ENCODE measurements around the gene MDM4. TPM values are rescaled to one million over a fixed set of nuclear protein-coding genes. Genes with fewer than 3 reads are reported as not detected.
A peak's percentile ranks its signal among the peaks of the same experiment; 100 is the strongest.

MDM4 gene, protein sequence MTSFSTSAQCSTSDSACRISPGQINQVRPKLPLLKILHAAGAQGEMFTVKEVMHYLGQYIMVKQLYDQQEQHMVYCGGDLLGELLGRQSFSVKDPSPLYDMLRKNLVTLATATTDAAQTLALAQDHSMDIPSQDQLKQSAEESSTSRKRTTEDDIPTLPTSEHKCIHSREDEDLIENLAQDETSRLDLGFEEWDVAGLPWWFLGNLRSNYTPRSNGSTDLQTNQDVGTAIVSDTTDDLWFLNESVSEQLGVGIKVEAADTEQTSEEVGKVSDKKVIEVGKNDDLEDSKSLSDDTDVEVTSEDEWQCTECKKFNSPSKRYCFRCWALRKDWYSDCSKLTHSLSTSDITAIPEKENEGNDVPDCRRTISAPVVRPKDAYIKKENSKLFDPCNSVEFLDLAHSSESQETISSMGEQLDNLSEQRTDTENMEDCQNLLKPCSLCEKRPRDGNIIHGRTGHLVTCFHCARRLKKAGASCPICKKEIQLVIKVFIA
- total RNA-seq: 10 to 100 TPM; 89.1 to 94.6 TPM

DNA sequence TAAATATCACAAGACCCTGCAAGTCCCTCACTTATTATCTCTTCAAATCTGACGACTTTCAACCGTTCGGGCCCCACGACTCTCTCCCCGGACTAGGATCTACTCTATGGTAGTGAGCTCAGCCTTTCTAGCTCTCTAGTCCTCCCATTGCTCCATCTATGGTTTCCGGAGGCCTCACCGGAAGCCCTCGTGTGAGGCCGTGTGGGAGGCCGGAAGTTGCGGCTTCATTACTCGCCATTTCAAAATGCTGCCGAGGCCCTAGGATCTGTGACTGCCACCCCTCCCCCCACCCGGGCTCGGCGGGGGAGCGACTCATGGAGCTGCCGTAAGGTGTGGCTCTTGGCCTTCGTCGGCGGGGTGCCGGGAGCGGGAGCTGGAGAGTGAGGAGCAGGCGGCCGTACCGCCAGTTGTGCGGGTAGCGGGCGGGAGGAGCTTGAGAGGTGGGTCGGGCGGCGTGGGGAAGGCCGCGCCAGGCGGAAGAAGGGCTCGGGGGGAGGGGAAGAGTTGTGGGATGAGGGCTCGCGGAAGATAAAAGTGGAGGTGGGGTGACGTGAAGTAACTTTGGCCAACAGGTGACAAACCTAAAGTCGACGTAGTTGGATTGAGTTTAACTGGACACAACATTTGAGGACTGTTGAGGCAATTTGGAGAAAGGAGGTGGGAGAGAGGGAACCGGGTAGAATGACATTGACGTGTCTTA lies at the start of gene MDM4:
TSS of gene MDM4 (plus strand) at position 227 of the 700 bp plus-strand sequence. CDS start 9,113 bp downstream, outside the sequence.
- H3K36me3 Mint-ChIP-seq (ENCODE audit: low read depth): peaks cover 34% of the 10 kb centered on the region
- intact Hi-C loops (cut with DNase I, micrococcal nuclease): loop anchor here (1.0 to 10.0 kb wide), 10 partner anchors 9 to 1712 kb away; partner anchors contain the start of genes KDM5B (in 1 of the 2), PIK3C2B (in 1 of the 2) and PPP1R15B (in 1 of the 2)
- no peak within 1 kb of the TSS for H3K4me3 Mint-ChIP-seq
- peaks cover 2% of the 10 kb centered on the region for H3K9me3 Mint-ChIP-seq (ENCODE audit: low read depth)
- H3K4me1 Mint-ChIP-seq: peaks cover 62% of the 10 kb centered on the region
- peak; percentile 98 for DNase-seq
- ATAC-seq: peak; percentile 85
- ChIA-PET POLR2A (interaction anchor here (0.5 to 3.1 kb wide), 14 partner anchors 8 to 106 kb away, joined by 3 to 63 read pairs (median 4); partner anchors contain the start of gene PIK3C2B), CTCF (interaction anchor here (0.7 to 5.6 kb wide), 14 partner anchors 9 to 1224 kb away, joined by 3 to 60 read pairs (median 6); partner anchors contain the start of genes GOLT1A and PIK3C2B)
- no peaks in the 10 kb centered on the region for H3K27me3 Mint-ChIP-seq
- no peak within 1 kb of the TSS for H3K27ac Mint-ChIP-seq

GRCh38 chr1:204466416-204467405 lies 49.5 kb upstream of the MDM4 start:
- H3K4me1 Mint-ChIP-seq: peaks cover 48% of the 10 kb centered on the region
- H3K9me3 Mint-ChIP-seq (ENCODE audit: low read depth): no peaks in the 10 kb centered on the region
- no peaks in the 10 kb centered on the region for H3K27me3 Mint-ChIP-seq
- ATAC-seq (no peak), DNase-seq (no peak)
- H3K36me3 Mint-ChIP-seq (ENCODE audit: low read depth): peaks cover 30% of the 10 kb centered on the region
- H3K27ac Mint-ChIP-seq: no peak overlapping the region
- ChIA-PET CTCF (interaction anchor here (0.6 to 2.1 kb wide), 10 partner anchors 9 to 234 kb away, joined by 3 to 7 read pairs (median 4); partner anchors contain the start of gene PIK3C2B), POLR2A (interaction anchor here (0.6 to 1.5 kb wide), 2 partner anchors 12 to 81 kb away, joined by 3 to 4 read pairs; no protein-coding TSS in a partner anchor)
- intact Hi-C loops (cut with DNase I, micrococcal nuclease): no loop called here
- H3K4me3 Mint-ChIP-seq: no peak overlapping the region

DNA sequence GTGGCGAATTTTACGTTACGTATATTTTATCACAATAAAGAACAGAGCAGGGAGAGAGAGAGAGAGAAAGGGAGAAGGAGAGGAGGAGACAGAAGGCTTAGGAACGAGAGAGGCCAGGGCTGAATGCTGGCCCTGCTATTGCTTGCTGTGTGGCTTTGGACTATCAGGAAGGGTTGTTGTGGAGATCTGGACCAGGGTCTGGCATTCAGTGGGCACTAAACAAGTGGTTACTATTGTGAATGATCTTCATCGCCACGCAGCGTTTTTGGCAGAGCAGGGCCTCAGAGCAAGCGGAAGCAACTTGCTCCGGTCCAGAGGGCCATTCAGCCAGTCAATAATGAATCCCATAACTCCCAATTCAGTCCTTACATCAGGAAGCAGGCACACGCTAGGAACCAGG lies 48.0 kb upstream of the MDM4 start:
- Mint-ChIP-seq H3K27me3 (no peaks in the 10 kb centered on the region), H3K36me3 (ENCODE audit: low read depth) (peaks cover 28% of the 10 kb centered on the region), H3K4me1 (peaks cover 34% of the 10 kb centered on the region), H3K4me3 (no peak overlapping the region), H3K27ac (no peak overlapping the region), H3K9me3 (ENCODE audit: low read depth) (no peaks in the 10 kb centered on the region)
- CTCF ChIA-PET: interaction anchor here (1.6 to 2.1 kb wide), 2 partner anchors 35 to 37 kb away, joined by 5 to 6 read pairs; no protein-coding TSS in a partner anchor
- ATAC-seq (no peak), DNase-seq (no peak)
- intact Hi-C loops (cut with DNase I, micrococcal nuclease): no loop called here
- POLR2A ChIA-PET: no interaction called here

GRCh38 chr1:204468766-204469302 lies 47.4 kb upstream of the MDM4 start:
- peaks cover 27% of the 10 kb centered on the region for H3K36me3 Mint-ChIP-seq (ENCODE audit: low read depth)
- intact Hi-C loops (cut with DNase I, micrococcal nuclease): no loop called here
- peaks cover 27% of the 10 kb centered on the region for H3K4me1 Mint-ChIP-seq
- ATAC-seq (no peak), DNase-seq (no peak)
- no peak overlapping the region for H3K27ac Mint-ChIP-seq
- POLR2A ChIA-PET: no interaction called here
- no peaks in the 10 kb centered on the region for H3K27me3 Mint-ChIP-seq
- CTCF ChIA-PET: no interaction called here
- no peak overlapping the region for H3K4me3 Mint-ChIP-seq
- H3K9me3 Mint-ChIP-seq (ENCODE audit: low read depth): no peaks in the 10 kb centered on the region

- Mint-ChIP-seq H3K27ac (no peak overlapping the region), H3K4me1 (peaks cover 23% of the 10 kb centered on the region), H3K27me3 (no peaks in the 10 kb centered on the region), H3K36me3 (ENCODE audit: low read depth) (peaks cover 22% of the 10 kb centered on the region), H3K4me3 (no peak overlapping the region), H3K9me3 (ENCODE audit: low read depth) (no peaks in the 10 kb centered on the region)
- ChIA-PET POLR2A (no interaction called here), CTCF (interaction anchor here (0.6 kb wide), 1 partner anchor 159 kb away, joined by 3 read pairs; no protein-coding TSS in a partner anchor)
- intact Hi-C loops (cut with DNase I, micrococcal nuclease): no loop called here
- ATAC-seq (no peak), DNase-seq (no peak)
Observed at GRCh38 chr1:204469304-204469703, 46.9 kb upstream of the MDM4 start.

- ChIA-PET POLR2A (no interaction called here), CTCF (no interaction called here)
- no peaks in the 10 kb centered on the region for H3K9me3 Mint-ChIP-seq (ENCODE audit: low read depth)
- H3K4me3 Mint-ChIP-seq: no peak overlapping the region
- peaks cover 15% of the 10 kb centered on the region for H3K4me1 Mint-ChIP-seq
- ATAC-seq: no peak
- intact Hi-C loops (cut with DNase I, micrococcal nuclease): no loop called here
- H3K36me3 Mint-ChIP-seq (ENCODE audit: low read depth): peaks cover 21% of the 10 kb centered on the region
- H3K27me3 Mint-ChIP-seq: no peaks in the 10 kb centered on the region
- DNase-seq: no peak
- H3K27ac Mint-ChIP-seq: no peak overlapping the region
Observed at GRCh38 chr1:204471687-204472086, 44.5 kb upstream of the MDM4 start.

- intact Hi-C loops (cut with DNase I, micrococcal nuclease): no loop called here
- peak overlapping the region; percentile 10 for H3K27ac Mint-ChIP-seq
- no peak for ATAC-seq
Observed at GRCh38 chr1:204472660-204473059, 43.5 kb upstream of the MDM4 start.

GRCh38 chr1:204473400-204473965 lies 42.7 kb upstream of the MDM4 start:
- POLR2A ChIA-PET: no interaction called here
- intact Hi-C loops (cut with DNase I, micrococcal nuclease): no loop called here
- Mint-ChIP-seq H3K36me3 (ENCODE audit: low read depth) (peaks cover 18% of the 10 kb centered on the region), H3K27ac (no peak overlapping the region), H3K4me1 (peaks cover 26% of the 10 kb centered on the region), H3K9me3 (ENCODE audit: low read depth) (no peaks in the 10 kb centered on the region), H3K4me3 (no peak overlapping the region), H3K27me3 (no peaks in the 10 kb centered on the region)
- CTCF ChIA-PET: interaction anchor here (0.7 to 2.0 kb wide), 7 partner anchors 16 to 104 kb away, joined by 3 to 6 read pairs (median 4); partner anchors contain the start of gene PIK3C2B
- no peak for ATAC-seq
- no peak for DNase-seq

More at GRCh38 chr1:204472660-204473059, 43.5 kb upstream of the MDM4 start:
- H3K36me3 Mint-ChIP-seq (ENCODE audit: low read depth): peaks cover 21% of the 10 kb centered on the region
- DNase-seq: no peak
- H3K4me1 Mint-ChIP-seq: peaks cover 24% of the 10 kb centered on the region
- no peak overlapping the region for H3K4me3 Mint-ChIP-seq
- H3K9me3 Mint-ChIP-seq (ENCODE audit: low read depth): no peaks in the 10 kb centered on the region
- no peaks in the 10 kb centered on the region for H3K27me3 Mint-ChIP-seq
- ChIA-PET CTCF (interaction anchor here (0.6 to 2.0 kb wide), 4 partner anchors 26 to 74 kb away, joined by 3 to 6 read pairs (median 4); no protein-coding TSS in a partner anchor), POLR2A (no interaction called here)

- no peaks in the 10 kb centered on the region for H3K27me3 Mint-ChIP-seq
- H3K4me3 Mint-ChIP-seq: no peak overlapping the region
- ChIA-PET CTCF (interaction anchor here (0.6 to 5.0 kb wide), 5 partner anchors 10 to 90 kb away, joined by 3 to 30 read pairs (median 4); partner anchors contain the start of gene PIK3C2B), POLR2A (no interaction called here)
- intact Hi-C loops (cut with DNase I, micrococcal nuclease): no loop called here
- peaks cover 3% of the 10 kb centered on the region for H3K36me3 Mint-ChIP-seq (ENCODE audit: low read depth)
- no peak overlapping the region for H3K27ac Mint-ChIP-seq
- H3K9me3 Mint-ChIP-seq (ENCODE audit: low read depth): no peaks in the 10 kb centered on the region
- H3K4me1 Mint-ChIP-seq: peaks cover 45% of the 10 kb centered on the region
- no peak for ATAC-seq
- no peak for DNase-seq
Observed at GRCh38 chr1:204475656-204476432, 40.4 kb upstream of the MDM4 start.

Data from activated CD4-positive, alpha-beta T cell treated with anti-CD3 and anti-CD28 coated beads for 36 hours (primary cell).